Measurements from ENCODE around the gene CD2BP2.
"Not testable (repeated sequence)": the region's sequence is repeated elsewhere in the genome, so short reads cannot be mapped to it uniquely, and the experiment has no call there.

CD2BP2 gene

GRCh38 chr16:30355144-30355953 lies at the start of gene CD2BP2:
Gene CD2BP2, minus strand, starts transcription at chr16:30355308. Its CDS starts 627 bp downstream, at chr16:30354681.
- H3K4me3 Mint-ChIP-seq = peak within 1 kb of the TSS; percentile 89 to 94
- H3K4me1 Mint-ChIP-seq = peaks cover 68% of the 10 kb centered on the region
- DNase-seq = peak; percentile 71 to 86
- peak; percentile 77 for ATAC-seq
- no peaks in the 10 kb centered on the region for H3K27me3 Mint-ChIP-seq
- H3K9me3 Mint-ChIP-seq = no peaks in the 10 kb centered on the region
- H3K27ac Mint-ChIP-seq = peak within 1 kb of the TSS; percentile 93 to 99

- no peaks in the 10 kb centered on the region for H3K9me3 Mint-ChIP-seq
- peak overlapping the region; percentile 93 to 95 for H3K4me3 Mint-ChIP-seq
- peaks cover 7% of the 10 kb centered on the region for H3K27me3 Mint-ChIP-seq
- H3K4me1 Mint-ChIP-seq = peaks cover 50% of the 10 kb centered on the region
- DNase-seq (no peak), ATAC-seq (no peak)
- H3K27ac Mint-ChIP-seq = no peak overlapping the region
These were observed 46.8 kb upstream of the CD2BP2 start for GRCh38 chr16:30401768-30402425.

GRCh38 chr16:30399435-30400186 lies 44.5 kb upstream of the CD2BP2 start:
- peak overlapping the region; percentile 90 to 93 for H3K27ac Mint-ChIP-seq
- H3K27me3 Mint-ChIP-seq = peaks cover 7% of the 10 kb centered on the region
- DNase-seq (no peak), ATAC-seq (no peak)
- no peaks in the 10 kb centered on the region for H3K9me3 Mint-ChIP-seq
- H3K4me1 Mint-ChIP-seq = peaks cover 63% of the 10 kb centered on the region
- H3K4me3 Mint-ChIP-seq = peak overlapping the region; percentile 93 to 95

- no peaks in the 10 kb centered on the region for H3K9me3 Mint-ChIP-seq
- peak overlapping the region in 1 of 2 donors; percentile 93 for H3K27ac Mint-ChIP-seq
- peaks cover 68% of the 10 kb centered on the region for H3K4me1 Mint-ChIP-seq
- ATAC-seq = no peak
- H3K27me3 Mint-ChIP-seq = peaks cover 7% of the 10 kb centered on the region
- no peak for DNase-seq
- peak overlapping the region; percentile 42 to 93 for H3K4me3 Mint-ChIP-seq
These were observed 43.7 kb upstream of the CD2BP2 start for GRCh38 chr16:30398661-30399434.

GRCh38 chr16:30397776-30398660 lies 42.9 kb upstream of the CD2BP2 start:
- Mint-ChIP-seq H3K4me1 (peaks cover 68% of the 10 kb centered on the region), H3K4me3 (peak overlapping the region in 1 of 2 donors; percentile 71), H3K27ac (peak overlapping the region in 1 of 2 donors; percentile 93), H3K9me3 (no peaks in the 10 kb centered on the region), H3K27me3 (peaks cover 2% of the 10 kb centered on the region)
- ATAC-seq = no peak
- DNase-seq = peak in 1 of 2 donors; percentile 28

GRCh38 chr16:30397056-30397455 lies 41.9 kb upstream of the CD2BP2 start:
- H3K4me1 Mint-ChIP-seq = peaks cover 68% of the 10 kb centered on the region
- no peaks in the 10 kb centered on the region for H3K27me3 Mint-ChIP-seq
- H3K4me3 Mint-ChIP-seq = peak overlapping the region; percentile 85 to 91
- H3K27ac Mint-ChIP-seq = peak overlapping the region; percentile 1 to 52
- DNase-seq = no peak
- no peak for ATAC-seq
- H3K9me3 Mint-ChIP-seq = no peaks in the 10 kb centered on the region

- peaks cover 65% of the 10 kb centered on the region for H3K4me1 Mint-ChIP-seq
These were observed 41.5 kb upstream of the CD2BP2 start for GRCh38 chr16:30396627-30397026.

GRCh38 chr16:30395992-30396585 lies 41.0 kb upstream of the CD2BP2 start:
- H3K27me3 Mint-ChIP-seq = no peaks in the 10 kb centered on the region
- peak overlapping the region; percentile 85 to 91 for H3K4me3 Mint-ChIP-seq
- peaks cover 60% of the 10 kb centered on the region for H3K4me1 Mint-ChIP-seq
- no peaks in the 10 kb centered on the region for H3K9me3 Mint-ChIP-seq
- peak overlapping the region; percentile 10 to 86 for H3K27ac Mint-ChIP-seq
- DNase-seq = no peak
- peak; percentile 29 for ATAC-seq

More at GRCh38 chr16:30396627-30397026, 41.5 kb upstream of the CD2BP2 start:
- Mint-ChIP-seq H3K27ac (peak overlapping the region; percentile 52 to 77), H3K4me3 (peak overlapping the region; percentile 85 to 91)
- H3K9me3 Mint-ChIP-seq, H3K27me3 Mint-ChIP-seq, ATAC-seq, DNase-seq: not testable (repeated sequence)

- Mint-ChIP-seq H3K27ac (peak within 1 kb of the TSS; percentile 51 to 86), H3K9me3 (no peaks in the 10 kb centered on the region), H3K4me1 (peaks cover 54% of the 10 kb centered on the region), H3K27me3 (no peaks in the 10 kb centered on the region), H3K4me3 (peak within 1 kb of the TSS; percentile 85 to 91)
- ATAC-seq = peak; percentile 75
- DNase-seq = peak; percentile 66 to 68
These were observed 40.3 kb upstream of the CD2BP2 start, which contains the start of gene ZNF48 for GRCh38 chr16:30395155-30395991. Gene ZNF48, plus strand, starts transcription at chr16:30395420. Its CDS starts 375 bp downstream, at chr16:30395795.

- Mint-ChIP-seq H3K9me3 (no peaks in the 10 kb centered on the region), H3K27me3 (no peaks in the 10 kb centered on the region), H3K4me3 (peak overlapping the region; percentile 83 to 91), H3K4me1 (peaks cover 47% of the 10 kb centered on the region), H3K27ac (peak overlapping the region; percentile 51 to 80)
- DNase-seq (no peak), ATAC-seq (no peak)
These were observed 39.6 kb upstream of the CD2BP2 start for GRCh38 chr16:30394592-30395154.

- H3K27me3 Mint-ChIP-seq = no peaks in the 10 kb centered on the region
- peak overlapping the region; percentile 89 to 91 for H3K4me3 Mint-ChIP-seq
- ATAC-seq (no peak), DNase-seq (no peak)
- H3K27ac Mint-ChIP-seq = peak overlapping the region; percentile 80 to 93
- no peaks in the 10 kb centered on the region for H3K9me3 Mint-ChIP-seq
- H3K4me1 Mint-ChIP-seq = peaks cover 51% of the 10 kb centered on the region
These were observed 28.4 kb upstream of the CD2BP2 start for GRCh38 chr16:30383521-30383920.

GRCh38 chr16:30382111-30382881 lies 27.2 kb upstream of the CD2BP2 start, which contains the start of gene SEPTIN1:
Gene SEPTIN1, minus strand, starts transcription at chr16:30382561. Its CDS starts 19 bp downstream, at chr16:30382542.
- Mint-ChIP-seq H3K4me3 (peak within 1 kb of the TSS; percentile 89 to 91), H3K27me3 (no peaks in the 10 kb centered on the region), H3K27ac (peak within 1 kb of the TSS; percentile 88 to 93), H3K9me3 (no peaks in the 10 kb centered on the region), H3K4me1 (peaks cover 63% of the 10 kb centered on the region)
- DNase-seq = peak; percentile 68 to 82
- ATAC-seq = peak; percentile 62

Measured in stimulated activated naive CD8-positive, alpha-beta T cell treated with anti-CD3 and anti-CD28 coated beads, Interleukin-15, amount 100 ng/mL, for 72 hours (primary cell).